Measurements from ENCODE around the gene DDX47. TPM values are rescaled to one million over a fixed set of nuclear protein-coding genes. Genes with fewer than 3 reads are reported as not detected.
"Not testable (repeated sequence)": the region's sequence is repeated elsewhere in the genome, so short reads cannot be mapped to it uniquely, and the experiment has no call there.

DDX47 gene
- total and polyA plus RNA-seq, 4 donors, result 23.8 to 46.0 (median 41.7) TPM

GRCh38 chr12:12837813-12838153, 24.6 kb downstream of the DDX47 start:
- Histone ChIP-seq H3K4me1 (ENCODE audit: control insufficient read depth in 1 of 2, insufficient read depth in 2 of 2, low read length in 2 of 2) (no peaks in the 10 kb centered on the region), H3K4me3 (ENCODE audit: low read length in 2 of 2) (no peak overlapping the region), H3K27me3 (ENCODE audit: control insufficient read depth in 1 of 2, insufficient read depth in 2 of 2, low read length in 1 of 2) (no peaks in the 10 kb centered on the region), H3K36me3 (ENCODE audit: control insufficient read depth in 1 of 2, insufficient read depth in 2 of 2, low read length in 1 of 2) (peaks cover 0 to 4% of the 10 kb centered on the region in 2 donors), H3K27ac (ENCODE audit: low read depth in 1 of 2, low read length in 2 of 2) (no peak overlapping the region), H3K9me3 (ENCODE audit: control insufficient read depth, low read length) (no peaks in the 10 kb centered on the region)
- ATAC-seq (ENCODE audit: low FRiP score), result no peak
- 66 to 83% methylated on average over 3 of the region's 3 CpGs for WGBS, 2 donors
- DNase-seq, result no peak
- intact Hi-C loops (cut with DNase I), result loop anchor here (2.0 to 5.0 kb wide), 4 partner anchors 50 to 145 kb away; partner anchors contain the start of gene GPRC5A (in 1 of the 2)

GRCh38 chr12:12839003-12839395, 25.9 kb downstream of the DDX47 start:
- H3K36me3 ChIP-seq (ENCODE audit: control insufficient read depth in 1 of 2, insufficient read depth in 2 of 2, low read length in 1 of 2), result no peaks in the 10 kb centered on the region
- WGBS, 2 donors, result 87 to 89% methylated on average over 1 of the region's 1 CpG
- no peak overlapping the region for H3K4me3 ChIP-seq (ENCODE audit: low read length in 2 of 2)
- intact Hi-C loops (cut with DNase I), result loop anchor here (2.0 to 5.0 kb wide), 3 partner anchors 48 to 138 kb away; partner anchors contain the start of gene GPRC5A (in 1 of the 2)
- ATAC-seq (ENCODE audit: low FRiP score) (no peak), DNase-seq (no peak)
- H3K27ac ChIP-seq (ENCODE audit: low read depth in 1 of 2, low read length in 2 of 2), result no peak overlapping the region
- no peaks in the 10 kb centered on the region for H3K9me3 ChIP-seq (ENCODE audit: control insufficient read depth, low read length)
- no peaks in the 10 kb centered on the region for H3K4me1 ChIP-seq (ENCODE audit: control insufficient read depth in 1 of 2, insufficient read depth in 2 of 2, low read length in 2 of 2)
- H3K27me3 ChIP-seq (ENCODE audit: control insufficient read depth in 1 of 2, insufficient read depth in 2 of 2, low read length in 1 of 2), result no peaks in the 10 kb centered on the region

GRCh38 chr12:12839439-12839838, 26.3 kb downstream of the DDX47 start:
- not testable (repeated sequence) for ATAC-seq (ENCODE audit: low FRiP score); H3K9me3 ChIP-seq (ENCODE audit: control insufficient read depth, low read length); DNase-seq; H3K4me3 ChIP-seq (ENCODE audit: low read length in 2 of 2); H3K36me3 ChIP-seq (ENCODE audit: control insufficient read depth in 1 of 2, insufficient read depth in 2 of 2, low read length in 1 of 2); H3K4me1 ChIP-seq (ENCODE audit: control insufficient read depth in 1 of 2, insufficient read depth in 2 of 2, low read length in 2 of 2); H3K27me3 ChIP-seq (ENCODE audit: control insufficient read depth in 1 of 2, insufficient read depth in 2 of 2, low read length in 1 of 2)
- peak overlapping the region in 1 of 2 donors; percentile 56 for H3K27ac ChIP-seq (ENCODE audit: low read depth in 1 of 2, low read length in 2 of 2)
- intact Hi-C loops (cut with DNase I), result loop anchor here (2.0 to 5.0 kb wide), 3 partner anchors 48 to 138 kb away; partner anchors contain the start of gene GPRC5A (in 1 of the 2)
- WGBS, 2 donors, result 88 to 92% methylated on average over 10 of the region's 10 CpGs

GRCh38 chr12:12839873-12840579, 26.9 kb downstream of the DDX47 start:
- DNase-seq (peak; percentile 86 to 89), ATAC-seq (ENCODE audit: low FRiP score) (peak; percentile 67)
- Histone ChIP-seq H3K36me3 (ENCODE audit: control insufficient read depth in 1 of 2, insufficient read depth in 2 of 2, low read length in 1 of 2) (no peaks in the 10 kb centered on the region), H3K9me3 (ENCODE audit: control insufficient read depth, low read length) (no peaks in the 10 kb centered on the region), H3K4me3 (ENCODE audit: low read length in 2 of 2) (no peak overlapping the region), H3K27me3 (ENCODE audit: control insufficient read depth in 1 of 2, insufficient read depth in 2 of 2, low read length in 1 of 2) (no peaks in the 10 kb centered on the region), H3K4me1 (ENCODE audit: control insufficient read depth in 1 of 2, insufficient read depth in 2 of 2, low read length in 2 of 2) (no peaks in the 10 kb centered on the region), H3K27ac (ENCODE audit: low read depth in 1 of 2, low read length in 2 of 2) (peak overlapping the region in 1 of 2 donors; percentile 56)
- intact Hi-C loops (cut with DNase I), result loop anchor here (2.0 to 5.0 kb wide), 3 partner anchors 47 to 137 kb away; partner anchors contain the start of gene GPRC5A (in 1 of the 2)
- WGBS, 2 donors, result 22% methylated on average over 5 of the region's 5 CpGs

- H3K27ac ChIP-seq (ENCODE audit: low read depth in 1 of 2, low read length in 2 of 2), result no peak overlapping the region
- 81 to 86% methylated on average over 5 of the region's 5 CpGs for WGBS, 2 donors
- H3K4me1 ChIP-seq (ENCODE audit: control insufficient read depth in 1 of 2, insufficient read depth in 2 of 2, low read length in 2 of 2), result no peaks in the 10 kb centered on the region
- ATAC-seq (ENCODE audit: low FRiP score) (no peak), DNase-seq (no peak)
- intact Hi-C loops (cut with DNase I), result no loop called here
- no peaks in the 10 kb centered on the region for H3K27me3 ChIP-seq (ENCODE audit: control insufficient read depth in 1 of 2, insufficient read depth in 2 of 2, low read length in 1 of 2)
- no peak overlapping the region for H3K4me3 ChIP-seq (ENCODE audit: low read length in 2 of 2)
- H3K9me3 ChIP-seq (ENCODE audit: control insufficient read depth, low read length), result no peaks in the 10 kb centered on the region
- H3K36me3 ChIP-seq (ENCODE audit: control insufficient read depth in 1 of 2, insufficient read depth in 2 of 2, low read length in 1 of 2), result no peaks in the 10 kb centered on the region
These were observed 27.4 kb downstream of the DDX47 start for GRCh38 chr12:12840580-12840899.

- 93 to 94% methylated on average over 13 of the region's 13 CpGs for WGBS, 2 donors
- ATAC-seq (ENCODE audit: low FRiP score); H3K27ac ChIP-seq (ENCODE audit: low read depth in 1 of 2, low read length in 2 of 2); H3K36me3 ChIP-seq (ENCODE audit: control insufficient read depth in 1 of 2, insufficient read depth in 2 of 2, low read length in 1 of 2); H3K4me1 ChIP-seq (ENCODE audit: control insufficient read depth in 1 of 2, insufficient read depth in 2 of 2, low read length in 2 of 2); DNase-seq; H3K4me3 ChIP-seq (ENCODE audit: low read length in 2 of 2); H3K9me3 ChIP-seq (ENCODE audit: control insufficient read depth, low read length); intact Hi-C loops (cut with DNase I); H3K27me3 ChIP-seq (ENCODE audit: control insufficient read depth in 1 of 2, insufficient read depth in 2 of 2, low read length in 1 of 2): not testable (repeated sequence)
These were observed 28.3 kb downstream of the DDX47 start for GRCh38 chr12:12841428-12841827.

- no peak for ATAC-seq (ENCODE audit: low FRiP score)
- H3K9me3 ChIP-seq (ENCODE audit: control insufficient read depth, low read length), result no peaks in the 10 kb centered on the region
- WGBS, 2 donors, result 93 to 95% methylated on average over 4 of the region's 4 CpGs
These were observed 32.7 kb downstream of the DDX47 start for GRCh38 chr12:12845794-12846243.

GRCh38 chr12:12846780-12847179, 33.6 kb downstream of the DDX47 start:
- DNase-seq; ATAC-seq (ENCODE audit: low FRiP score); H3K27me3 ChIP-seq (ENCODE audit: control insufficient read depth in 1 of 2, insufficient read depth in 2 of 2, low read length in 1 of 2); H3K9me3 ChIP-seq (ENCODE audit: control insufficient read depth, low read length); H3K27ac ChIP-seq (ENCODE audit: low read depth in 1 of 2, low read length in 2 of 2); H3K4me3 ChIP-seq (ENCODE audit: low read length in 2 of 2); intact Hi-C loops (cut with DNase I); H3K36me3 ChIP-seq (ENCODE audit: control insufficient read depth in 1 of 2, insufficient read depth in 2 of 2, low read length in 1 of 2); H3K4me1 ChIP-seq (ENCODE audit: control insufficient read depth in 1 of 2, insufficient read depth in 2 of 2, low read length in 2 of 2): not testable (repeated sequence)
- 97% methylated on average over 3 of the region's 3 CpGs for WGBS, 2 donors

More at GRCh38 chr12:12845794-12846243, 32.7 kb downstream of the DDX47 start:
- no peak for DNase-seq
- H3K4me1 ChIP-seq (ENCODE audit: control insufficient read depth in 1 of 2, insufficient read depth in 2 of 2, low read length in 2 of 2), result no peaks in the 10 kb centered on the region
- no peak overlapping the region for H3K4me3 ChIP-seq (ENCODE audit: low read length in 2 of 2)
- no peaks in the 10 kb centered on the region for H3K36me3 ChIP-seq (ENCODE audit: control insufficient read depth in 1 of 2, insufficient read depth in 2 of 2, low read length in 1 of 2)
- intact Hi-C loops (cut with DNase I), result no loop called here
- no peaks in the 10 kb centered on the region for H3K27me3 ChIP-seq (ENCODE audit: control insufficient read depth in 1 of 2, insufficient read depth in 2 of 2, low read length in 1 of 2)
- H3K27ac ChIP-seq (ENCODE audit: low read depth in 1 of 2, low read length in 2 of 2), result no peak overlapping the region

- no peak overlapping the region for H3K4me3 ChIP-seq (ENCODE audit: low read length in 2 of 2)
- intact Hi-C loops (cut with DNase I), result no loop called here
- H3K27ac ChIP-seq (ENCODE audit: low read depth in 1 of 2, low read length in 2 of 2), result no peak overlapping the region
- no peak for ATAC-seq (ENCODE audit: low FRiP score)
- no peaks in the 10 kb centered on the region for H3K9me3 ChIP-seq (ENCODE audit: control insufficient read depth, low read length)
- H3K4me1 ChIP-seq (ENCODE audit: control insufficient read depth in 1 of 2, insufficient read depth in 2 of 2, low read length in 2 of 2), result no peaks in the 10 kb centered on the region
- no peaks in the 10 kb centered on the region for H3K36me3 ChIP-seq (ENCODE audit: control insufficient read depth in 1 of 2, insufficient read depth in 2 of 2, low read length in 1 of 2)
- 62 to 64% methylated on average over 3 of the region's 3 CpGs for WGBS, 2 donors
- H3K27me3 ChIP-seq (ENCODE audit: control insufficient read depth in 1 of 2, insufficient read depth in 2 of 2, low read length in 1 of 2), result no peaks in the 10 kb centered on the region
- no peak for DNase-seq
These were observed 40.3 kb downstream of the DDX47 start for GRCh38 chr12:12853435-12853834.
